Epithelial cell of prostate (primary cell): ENCODE data around the gene FAM3C.

Experiments used
- DNase-seq: peaks from one replicate; pipeline ENCODE4 v3.0.0-alpha.2; 2011; ENCODE audit warnings: low read depth, low spot score
- H3K27ac ChIP-seq: fragments of 450-650 bp; 2 replicates; pipeline ENCODE4 v1.5.1; 2017; ENCODE audit warnings: mild to moderate bottlenecking

Gene FAM3C

DNA sequence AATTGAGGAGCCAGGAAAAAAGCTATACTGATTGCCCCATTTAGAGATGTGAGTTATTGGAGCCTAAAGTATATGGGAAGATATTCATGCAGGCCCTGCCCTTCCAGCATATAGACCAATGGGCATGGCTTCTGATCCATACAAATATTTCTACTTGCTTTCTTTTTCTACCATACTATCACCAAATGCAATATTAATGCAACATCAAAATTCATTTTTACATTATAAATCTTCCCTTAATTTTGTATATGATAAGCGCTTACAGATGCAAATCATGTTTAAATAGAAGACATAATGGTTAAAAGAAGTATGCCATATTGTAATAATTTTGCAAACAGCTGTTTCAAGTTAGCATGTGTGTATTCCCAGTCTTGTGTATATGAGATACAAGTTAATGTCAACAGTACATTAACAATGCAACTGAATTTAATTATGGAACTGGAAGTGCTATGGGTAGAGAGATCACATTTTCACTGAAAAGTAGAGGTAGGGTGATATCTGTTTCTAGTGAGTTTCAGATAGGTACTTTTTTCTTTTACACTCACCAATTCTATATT is 91.9 kb downstream of the FAM3C start:
- no peak overlapping the region for H3K27ac ChIP-seq
- no peak for DNase-seq

DNA sequence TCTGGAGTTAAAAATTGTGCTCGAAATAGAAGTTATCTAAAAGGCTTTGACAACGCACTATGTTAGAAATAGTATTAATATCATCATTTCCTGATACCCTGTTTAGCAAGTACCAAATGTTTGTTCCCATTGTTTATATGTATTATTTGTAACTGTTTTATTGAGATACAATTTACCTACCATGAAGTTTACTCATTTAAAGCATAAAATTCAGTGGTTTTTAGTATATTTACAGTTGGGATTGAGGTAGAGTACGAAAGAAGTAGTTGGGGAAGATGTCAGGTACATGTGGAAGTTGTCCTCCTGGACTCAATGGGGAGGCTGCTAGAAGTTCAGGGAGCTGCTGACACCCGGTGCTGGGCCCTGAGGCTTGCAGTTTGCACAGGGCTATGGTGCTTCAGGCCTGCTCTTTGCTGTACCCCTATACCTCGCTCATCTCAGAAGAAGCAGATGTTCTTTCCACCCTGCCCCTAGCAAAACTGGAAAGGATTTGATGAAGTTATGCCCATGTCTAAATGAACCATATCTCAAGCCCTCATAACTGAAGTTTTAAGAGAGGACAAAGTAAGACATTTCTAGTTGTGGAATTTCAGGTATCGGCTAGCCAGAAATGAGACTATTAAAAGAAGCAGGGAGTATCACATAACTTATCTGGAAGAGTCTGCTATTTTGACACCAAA is 92.5 kb downstream of the FAM3C start:
- DNase-seq = no peak
- H3K27ac ChIP-seq = no peak overlapping the region

DNA sequence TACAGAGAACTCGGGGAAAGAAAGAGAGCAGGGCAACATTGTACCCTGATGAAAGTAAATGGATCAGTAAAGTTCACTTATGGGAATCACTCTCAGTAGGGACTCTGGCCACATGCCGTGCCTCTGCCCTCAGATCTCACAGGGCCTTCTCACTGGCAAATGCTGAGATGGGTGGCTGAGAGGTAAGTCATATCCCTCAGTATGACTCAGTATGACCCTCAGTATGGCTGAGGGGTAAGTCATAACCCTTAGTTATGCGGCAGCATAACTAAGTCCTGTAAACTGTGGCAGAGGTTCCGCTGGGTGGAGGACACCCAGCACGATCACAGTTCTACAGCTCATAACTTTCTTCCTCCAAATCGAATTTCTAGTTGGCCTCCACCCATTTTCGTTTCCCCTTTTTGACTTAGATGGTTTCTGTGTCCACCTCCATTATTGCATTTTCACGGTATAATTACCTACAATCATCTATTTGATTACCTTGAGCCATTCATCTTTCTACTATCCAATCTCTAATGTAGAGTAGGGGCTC is 93.8 kb downstream of the FAM3C start:
- DNase-seq = no peak
- H3K27ac ChIP-seq = peak overlapping the region; percentile 63

DNA sequence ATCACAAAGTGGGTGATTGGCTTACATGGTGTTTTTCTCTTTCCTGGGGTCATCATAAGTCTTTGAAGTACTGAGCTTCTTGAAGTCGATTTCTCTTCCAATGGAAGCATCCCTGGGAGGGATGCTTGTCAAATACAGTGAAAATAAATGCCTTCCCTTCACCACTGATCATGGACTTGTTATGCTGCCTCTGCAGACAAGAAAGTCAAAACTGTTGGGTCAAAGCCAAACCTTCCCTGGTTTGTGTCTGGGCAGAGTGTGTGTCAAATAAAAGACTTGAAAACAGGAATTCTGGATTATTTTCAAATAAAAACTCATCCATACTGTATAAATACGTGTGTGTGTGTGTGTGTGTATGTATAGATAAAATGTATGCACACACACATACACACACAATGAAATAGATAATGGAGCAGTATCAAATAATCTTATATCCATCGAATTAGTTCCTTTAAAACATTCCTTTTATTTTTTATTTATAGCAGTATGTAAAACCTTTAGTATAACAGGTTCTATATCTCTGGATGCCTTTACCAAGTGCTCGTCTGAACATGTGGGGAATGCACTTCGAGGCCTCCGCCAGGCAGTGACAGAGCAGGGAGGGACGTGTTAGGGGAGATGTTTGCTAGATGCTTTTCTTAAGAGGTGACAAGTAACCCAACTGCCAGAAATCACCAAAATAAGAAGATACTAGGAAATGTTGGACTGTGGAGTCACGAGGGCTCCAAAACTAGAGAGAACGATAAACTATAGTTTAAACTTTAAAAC is 94.5 kb downstream of the FAM3C start:
- DNase-seq = no peak
- peak overlapping the region; percentile 63 for H3K27ac ChIP-seq

DNA sequence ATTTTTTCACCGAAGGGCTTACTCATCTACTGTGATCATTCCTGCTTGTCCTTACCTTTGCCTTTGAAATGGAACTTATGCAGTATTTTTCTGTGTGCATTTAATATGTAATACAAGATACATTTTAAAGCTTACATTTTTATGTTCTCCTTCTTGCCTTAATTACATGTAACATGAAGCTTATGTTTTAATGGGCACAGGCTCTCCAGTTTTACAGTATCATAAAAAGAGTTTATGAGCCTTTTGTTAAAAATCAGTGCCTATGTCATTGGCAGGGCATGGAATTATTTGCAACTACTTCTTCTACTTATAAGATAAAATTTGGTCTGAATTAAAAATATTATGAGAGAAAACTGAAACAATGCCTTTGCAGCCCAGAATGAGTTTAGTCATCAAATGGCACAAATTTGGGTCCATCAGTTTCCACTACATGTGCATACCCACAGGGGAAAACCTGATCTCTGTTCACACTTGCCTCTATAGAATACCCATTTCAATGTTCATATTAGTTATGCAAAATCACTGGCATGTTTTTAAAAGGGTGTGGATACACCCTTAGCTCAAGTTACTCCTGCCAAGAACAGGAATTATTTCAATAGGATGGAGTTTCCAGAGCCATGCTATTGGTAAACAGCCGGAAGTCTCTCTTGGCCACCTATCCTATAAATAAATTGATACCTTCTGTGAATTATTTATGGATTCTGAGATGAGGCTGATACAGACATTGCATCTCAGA is 95.3 kb downstream of the FAM3C start:
- DNase-seq = no peak
- H3K27ac ChIP-seq = peak overlapping the region; percentile 63
